Measurements from ENCODE around the gene CDH4.

GRCh38 chr20:61682996-61683681 is 431.1 kb downstream of the CDH4 start:
- TF ChIP-seq CTCF (IDR thresholded peaks at IDR 0.05; ENCODE audit: borderline replicate concordance, extremely low read depth, low read length, poor library complexity, severe bottlenecking) (no peak), EZH2 (IDR thresholded peaks at IDR 0.05; ENCODE audit: borderline replicate concordance, low read depth, low read length, severe bottlenecking) (no peak)
